Heart left ventricle (tissue), 16 donors: ENCODE data around the gene STXBP3. TPM values are rescaled to one million over a fixed set of nuclear protein-coding genes. Genes with fewer than 3 reads are reported as not detected.

Experiments
- ATAC-seq, 4 donors: fragments of 200-7000 bp; cut with Tn5 transposase; one replicate each; pipeline ENCODE4 v1.9.1; 2020 to 2022; ENCODE audit warnings: moderate library complexity in 4 of 4, mild to moderate bottlenecking in 3 of 4, moderate number of reproducible peaks in 1 of 4
- DNase-seq, 5 donors: peaks; one replicate each; pipeline ENCODE4 v3.0.0-alpha.2; 2020
- H3K27ac ChIP-seq, 12 donors: fragments of 200-600 bp; sonication (generic) in 4 of 12; one replicate each; pipeline versions ENCODE4 v1.5.0 to v1.8.0; 2016 to 2022; ENCODE audit warnings: mild to moderate bottlenecking in 2 of 12
- H3K27me3 ChIP-seq, 9 donors: fragments of 200-600 bp; sonication (generic) in 2 of 9; one replicate each; pipeline versions ENCODE4 v1.5.1 to v1.8.0; 2016 to 2022; ENCODE audit warnings: mild to moderate bottlenecking in 3 of 9
- H3K36me3 ChIP-seq, 9 donors: fragments of 200-600 bp; sonication (generic) in 2 of 9; one replicate each; pipeline versions ENCODE4 v1.5.0 to v1.8.0; 2018 to 2022; ENCODE audit warnings: mild to moderate bottlenecking in 2 of 9
- H3K4me1 ChIP-seq, 12 donors: fragments of 200-600 bp; sonication (generic) in 4 of 12; one replicate each; pipeline versions ENCODE4 v1.5.0 to v1.8.0; 2016 to 2022; ENCODE audit warnings: mild to moderate bottlenecking in 3 of 12
- H3K4me3 ChIP-seq, 12 donors: fragments of 200-600 bp; sonication (generic) in 4 of 12; one replicate each; pipeline versions ENCODE4 v1.5.0 to v1.8.0; 2017 to 2022; ENCODE audit warnings: mild to moderate bottlenecking in 9 of 12, moderate library complexity in 4 of 12
- H3K9me3 ChIP-seq, 12 donors: fragments of 200-600 bp; sonication (generic) in 4 of 12; one replicate each; pipeline versions ENCODE4 v1.5.0 to v1.8.0; 2016 to 2022; ENCODE audit warnings: mild to moderate bottlenecking in 1 of 12
- POLR2A ChIP-seq, 2 donors: fragments of 450-650 bp; IDR thresholded peaks; one replicate each; pipeline ENCODE4 v1.6.1; 2017; ENCODE audit warnings: antibody characterized with exemption in 2 of 2, mild to moderate bottlenecking in 2 of 2, moderate library complexity in 2 of 2
- WGBS, 4 donors: extraction: QIAGEN DNeasy Blood & Tissue Kit in 2 of 4; methylation state at CpG; one replicate each; pipeline versions ENCODE4 v1.1.5 to v1.1.7; 2013 to 2018; 5-methylcytosine and 5-hydroxymethylcytosine counted together
- intact Hi-C, 10 donors: fragments of 100-400 bp; cut with DNase I; formaldehyde crosslinking; loops; one replicate each; pipeline versions ENCODE4 v1.11.1 to v1.14.2; 2022
- polyA plus RNA-seq, 2 donors: library from polyadenylated mRNA; stranded (reverse); fragments of 200-250 nt; gene quantifications; one replicate each; pipeline ENCODE4 v1.2.3, GENCODE V29; 2013
- total RNA-seq, 9 donors: library from RNA; depleted of rRNA in 2 of 9; stranded (reverse); fragments of >200 nt in 2 of 9; fragmentation: NEBNext Ultra II Directional in 3 of 9; extraction: Animal tissue kit (Norgen Biotek cat#: 25700) in 3 of 9; gene quantifications; one replicate each; pipeline versions ENCODE4 v1.1.0 to v1.2.4, GENCODE V29; 2016 to 2023
- TF ChIP-seq, protein P1 (sequence below), 12 donors: fragments of 200-600 bp; sonication (generic) in 4 of 12; IDR thresholded peaks; one replicate each; pipeline versions ENCODE4 v1.5.0 to v1.8.0; 2018 to 2022; ENCODE audit warnings: antibody characterized with exemption in 12 of 12, mild to moderate bottlenecking in 5 of 12
- donor health status: ischemic (EF 13 %, LVEDD 7.1; RV severe dilation, severe dysfunction).
- donor health status: healthy with polysubstance abuse.
- donor health status: DM: no; HTN: yes; CAD: no.
- donor health status: DM: no; HTN: no; CAD: no.
- donor health status: ischemic (EF 25% LVEDD 6.9; RV normal size, moderate dysfunction).
- donor health status: ischemic (EF 25% LVEDD 5.7; RV mildly dilated, moderate dysfunction).
- donor health status: healthy.
- donor health status: DM: yes; HTN: yes; CAD: no.
- donor health status: ischemic (EF 35%, LVEDD 5.7; RV mildly dilated, moderate dysfunction).
- donor health status: nonischemic (EF 11% LVEDD 7.7; RV severe dilation, severe dysfunction).
- donor health status: DM: yes; HTN: yes; CAD: no.
- donor health status: PGD.
- donor health status: ischemic (EF 29% LVEDD 5.4; RV normal size, mild dysfunction).
- donor health status: nonischemic (EF 23%, LVEDD 6.1; RV moderate dilation, normal function).

Gene STXBP3
- total and polyA plus RNA-seq, 11 donors = 19.2 to 42.7 (median 26.1) TPM

DNA sequence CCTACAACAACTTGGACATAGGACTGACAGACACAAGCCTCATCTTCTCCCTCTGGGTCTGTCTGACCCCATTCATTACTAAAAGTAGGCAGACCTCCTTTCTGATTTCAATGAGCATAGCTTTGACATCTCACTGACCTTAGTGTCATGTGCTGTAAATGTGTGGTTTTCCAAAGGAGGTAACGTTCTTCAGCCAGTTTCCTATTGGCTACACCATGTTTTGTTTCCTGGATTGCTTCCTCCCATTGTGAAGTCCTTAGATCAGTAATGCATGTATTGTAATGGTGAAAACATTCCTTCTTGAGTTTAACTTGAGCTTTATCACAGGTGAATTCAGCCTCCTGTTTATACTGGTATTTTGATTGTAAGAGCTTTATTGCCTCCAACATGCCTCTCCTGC is 20.6 kb downstream of the STXBP3 start:
- Histone ChIP-seq H3K27me3 (no peaks in the 10 kb centered on the region), H3K27ac (no peak overlapping the region), H3K36me3 (peaks cover 0 to 85% (median 68%) of the 10 kb centered on the region in 9 donors), H3K9me3 (no peaks in the 10 kb centered on the region), H3K4me1 (peaks cover 0 to 13% (median 1%) of the 10 kb centered on the region in 12 donors), H3K4me3 (no peak overlapping the region)
- ATAC-seq (peak in 2 of 4 donors; percentile 10 to 64), DNase-seq (no peak)
- intact Hi-C loops = no loop called here
- TF ChIP-seq, protein P1, sequence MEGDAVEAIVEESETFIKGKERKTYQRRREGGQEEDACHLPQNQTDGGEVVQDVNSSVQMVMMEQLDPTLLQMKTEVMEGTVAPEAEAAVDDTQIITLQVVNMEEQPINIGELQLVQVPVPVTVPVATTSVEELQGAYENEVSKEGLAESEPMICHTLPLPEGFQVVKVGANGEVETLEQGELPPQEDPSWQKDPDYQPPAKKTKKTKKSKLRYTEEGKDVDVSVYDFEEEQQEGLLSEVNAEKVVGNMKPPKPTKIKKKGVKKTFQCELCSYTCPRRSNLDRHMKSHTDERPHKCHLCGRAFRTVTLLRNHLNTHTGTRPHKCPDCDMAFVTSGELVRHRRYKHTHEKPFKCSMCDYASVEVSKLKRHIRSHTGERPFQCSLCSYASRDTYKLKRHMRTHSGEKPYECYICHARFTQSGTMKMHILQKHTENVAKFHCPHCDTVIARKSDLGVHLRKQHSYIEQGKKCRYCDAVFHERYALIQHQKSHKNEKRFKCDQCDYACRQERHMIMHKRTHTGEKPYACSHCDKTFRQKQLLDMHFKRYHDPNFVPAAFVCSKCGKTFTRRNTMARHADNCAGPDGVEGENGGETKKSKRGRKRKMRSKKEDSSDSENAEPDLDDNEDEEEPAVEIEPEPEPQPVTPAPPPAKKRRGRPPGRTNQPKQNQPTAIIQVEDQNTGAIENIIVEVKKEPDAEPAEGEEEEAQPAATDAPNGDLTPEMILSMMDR (IDR thresholded peaks at IDR 0.05) = no peak
- TF ChIP-seq POLR2A (IDR thresholded peaks at IDR 0.05) = no peak
- WGBS, 4 donors = 18 to 51% (median 30%) methylated on average over 1 of the region's 1 CpG

DNA sequence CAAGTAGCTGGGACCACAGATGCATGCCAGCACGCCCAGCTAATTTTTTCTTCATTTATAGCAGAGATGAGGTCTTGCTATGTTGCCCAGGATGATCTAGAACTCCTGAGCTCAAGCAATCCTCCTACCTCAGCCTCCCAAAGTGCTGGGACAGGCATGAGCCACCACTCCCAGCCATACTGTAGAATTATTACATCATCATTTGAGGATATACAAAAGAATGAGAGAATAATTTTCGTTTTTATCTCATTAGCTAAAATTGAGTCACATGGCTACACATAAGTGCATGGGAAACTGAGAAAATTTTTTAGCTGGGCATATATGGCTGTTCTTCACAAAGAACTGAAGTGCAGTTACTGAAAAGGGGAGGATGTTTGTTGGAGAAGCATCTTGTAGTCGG is 21.2 kb downstream of the STXBP3 start:
- DNase-seq (no peak), ATAC-seq (no peak)
- 87 to 94% (median 89%) methylated on average over 3 of the region's 3 CpGs for WGBS, 4 donors
- no peak overlapping the region for H3K4me3 ChIP-seq
- no peak overlapping the region for H3K27ac ChIP-seq
- no peaks in the 10 kb centered on the region for H3K9me3 ChIP-seq
- peaks cover 0 to 13% (median 1%) of the 10 kb centered on the region in 12 donors for H3K4me1 ChIP-seq
- TF ChIP-seq POLR2A (IDR thresholded peaks at IDR 0.05) = no peak
- TF ChIP-seq, protein P1 (IDR thresholded peaks at IDR 0.05) = no peak
- H3K36me3 ChIP-seq = peaks cover 0 to 83% (median 67%) of the 10 kb centered on the region in 9 donors
- intact Hi-C loops = no loop called here
- H3K27me3 ChIP-seq = no peaks in the 10 kb centered on the region

DNA sequence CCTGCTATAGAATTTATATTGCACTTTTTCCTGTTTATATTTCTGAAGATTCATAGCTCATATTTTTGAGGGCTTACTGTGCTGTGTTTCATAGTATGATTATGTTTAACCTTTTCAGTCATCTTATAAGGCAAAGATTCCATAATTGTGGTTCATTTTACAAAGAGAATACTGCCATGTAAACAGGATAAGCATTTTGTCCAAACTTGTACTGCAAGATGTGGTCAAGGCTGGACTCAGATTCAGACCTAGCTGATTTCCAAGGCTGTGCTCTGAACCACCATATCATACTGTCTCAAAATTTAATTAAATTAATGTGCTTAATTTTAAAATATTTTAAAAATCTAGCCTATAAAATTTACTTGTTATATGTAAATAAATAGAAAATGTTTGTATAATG is 31.4 kb downstream of the STXBP3 start:
- H3K36me3 ChIP-seq = peaks cover 0 to 99% (median 92%) of the 10 kb centered on the region in 9 donors
- no peak for DNase-seq

DNA sequence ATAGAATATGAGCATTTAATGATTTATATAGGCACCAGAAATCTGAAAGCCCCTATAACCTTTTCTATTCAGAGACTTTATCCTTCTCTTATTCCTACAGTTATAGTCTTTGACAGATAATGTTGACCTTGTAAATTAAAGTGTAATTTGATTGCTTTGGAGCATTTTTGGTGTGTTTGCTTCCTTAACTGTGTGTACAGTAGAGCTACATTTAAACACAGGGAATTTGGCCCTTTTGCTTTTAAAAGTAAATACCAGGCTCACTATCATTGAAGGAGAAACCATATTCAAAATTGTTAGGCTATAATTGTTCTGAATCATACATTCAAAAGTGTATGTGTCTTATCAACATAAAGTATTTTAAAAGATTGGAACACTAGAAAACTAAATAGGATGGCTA is 33.0 kb downstream of the STXBP3 start:
- H3K27me3 ChIP-seq = no peaks in the 10 kb centered on the region
- peaks cover 0 to 99% (median 92%) of the 10 kb centered on the region in 9 donors for H3K36me3 ChIP-seq
- TF ChIP-seq POLR2A (IDR thresholded peaks at IDR 0.05) = no peak
- TF ChIP-seq, protein P1 (IDR thresholded peaks at IDR 0.05) = no peak
- no peak overlapping the region for H3K27ac ChIP-seq
- no peaks in the 10 kb centered on the region for H3K4me1 ChIP-seq
- ATAC-seq (no peak), DNase-seq (no peak)
- intact Hi-C loops = no loop called here
- H3K4me3 ChIP-seq = no peak overlapping the region
- H3K9me3 ChIP-seq = peaks cover 0 to under 1% (median 0%) of the 10 kb centered on the region in 12 donors

More for the DNA sequence above, 31.4 kb downstream of the STXBP3 start:
- no peak overlapping the region for H3K27ac ChIP-seq
- H3K27me3 ChIP-seq = no peaks in the 10 kb centered on the region
- H3K4me3 ChIP-seq = no peak overlapping the region
- TF ChIP-seq POLR2A (IDR thresholded peaks at IDR 0.05) = no peak
- TF ChIP-seq, protein P1 (IDR thresholded peaks at IDR 0.05) = no peak
- H3K4me1 ChIP-seq = no peaks in the 10 kb centered on the region
- intact Hi-C loops = no loop called here
- no peaks in the 10 kb centered on the region for H3K9me3 ChIP-seq
- ATAC-seq = no peak
